Fibroblast of pulmonary artery (primary cell): ENCODE results near the gene WNT3.

Experiments used
- DNase-seq: peaks from one replicate; pipeline ENCODE4 v3.0.0-alpha.2; 2010; ENCODE audit warnings: low read depth
- H3K4me3 ChIP-seq: replicated peaks from 2 replicates; pipeline ENCODE4 v1.5.1; 2011; ENCODE audit warnings: low read depth, mild to moderate bottlenecking, control low read depth, low read length, moderate library complexity
- CTCF ChIP-seq: IDR thresholded peaks from 2 replicates; pipeline ENCODE4 v1.5.1; 2011; ENCODE audit warnings: mild to moderate bottlenecking, control low read depth, low read length, inconsistent platforms; ENCODE audit errors: missing control alignments

WNT3 gene

DNA sequence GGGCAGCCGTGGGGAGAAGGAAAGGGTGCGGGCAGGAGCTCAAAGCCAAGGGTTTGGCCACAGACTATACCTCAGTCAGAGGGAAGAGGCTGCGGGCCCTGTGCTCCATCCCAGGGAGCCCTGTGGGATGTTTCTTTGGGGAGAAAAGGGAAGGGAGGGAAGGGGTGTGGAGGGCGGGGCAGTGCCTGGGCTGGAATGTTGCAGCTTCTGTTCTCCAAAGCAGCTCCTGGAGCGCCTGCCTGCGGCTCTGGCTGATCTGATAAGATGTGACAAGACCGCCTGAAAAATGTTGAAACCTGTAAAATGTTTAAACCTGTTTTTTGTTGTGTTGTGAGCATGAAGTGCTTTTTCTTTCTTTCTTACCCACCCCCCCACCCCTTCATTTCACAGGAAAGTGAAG lies 32.8 kb downstream of the WNT3 start:
- TF ChIP-seq CTCF: no peak
- DNase-seq: no peak
- no peak overlapping the region for H3K4me3 ChIP-seq

DNA sequence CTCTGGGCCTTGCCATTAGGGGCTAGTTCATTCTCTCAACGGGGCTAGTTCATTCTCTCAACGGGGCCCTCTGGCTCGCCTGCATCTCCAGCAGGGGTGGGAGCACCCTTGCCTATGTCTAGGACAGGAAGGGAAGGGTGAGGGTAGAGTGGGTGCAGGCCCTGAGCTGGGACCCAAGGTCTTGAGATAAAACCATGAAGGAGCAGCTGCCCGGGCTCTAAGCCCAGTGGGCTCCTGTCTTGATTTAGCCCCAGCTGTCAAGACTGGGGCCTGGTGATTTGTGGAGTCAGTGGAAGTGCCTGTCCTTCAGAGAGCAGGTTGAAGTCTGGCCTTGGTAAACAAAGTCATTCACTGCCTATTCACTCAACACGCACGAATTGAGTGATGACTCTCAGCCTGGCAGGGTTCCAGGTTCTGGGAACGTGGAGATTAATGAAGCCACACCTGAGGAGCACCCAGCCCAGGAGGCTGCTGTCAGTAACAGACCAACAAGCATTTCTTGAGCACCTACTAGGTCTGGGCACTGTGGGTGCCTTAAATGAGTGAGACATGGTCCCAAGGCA lies 35.4 kb downstream of the WNT3 start:
- no peak for DNase-seq
- TF ChIP-seq CTCF: no peak
- H3K4me3 ChIP-seq: no peak overlapping the region

DNA sequence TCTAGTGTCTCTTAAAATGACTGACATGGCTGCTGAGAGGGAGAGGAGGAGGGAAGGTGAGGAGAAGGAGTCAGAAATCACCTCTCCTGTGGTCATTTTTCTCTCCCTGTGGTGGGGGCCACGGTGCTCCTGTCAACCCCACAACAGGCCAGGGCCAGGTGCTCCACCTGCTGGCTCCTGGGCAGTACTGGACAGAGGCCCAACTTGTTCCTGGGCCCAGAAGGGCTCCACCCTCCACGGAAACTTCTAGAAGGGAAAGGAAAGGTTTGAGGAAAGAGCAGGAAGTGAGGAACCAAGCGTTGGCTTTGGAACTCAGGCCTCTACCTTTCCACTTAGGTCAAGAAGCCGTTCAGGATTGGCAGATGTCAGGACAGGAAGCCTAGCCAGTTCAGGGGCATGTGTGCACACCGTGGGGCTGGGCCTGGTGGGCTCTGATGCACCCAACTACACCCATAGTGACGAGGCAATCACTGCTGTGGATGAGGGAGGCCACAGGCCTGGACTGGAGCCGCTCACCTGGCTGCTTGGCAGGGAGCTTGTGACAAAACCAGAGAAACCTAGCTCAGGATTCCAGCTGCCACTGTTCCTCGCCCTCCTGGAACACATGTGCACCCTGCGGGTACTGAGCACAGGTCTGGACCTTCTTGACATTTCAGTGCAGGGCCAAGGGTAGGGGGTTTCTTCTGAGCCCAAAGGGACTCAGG lies 36.1 kb downstream of the WNT3 start:
- TF ChIP-seq CTCF: peak; percentile 68
- no peak overlapping the region for H3K4me3 ChIP-seq
- DNase-seq: peak; percentile 46

GRCh38 chr17:46780003-46780373 lies 38.5 kb downstream of the WNT3 start:
- H3K4me3 ChIP-seq: no peak overlapping the region
- DNase-seq: no peak
- no peak for TF ChIP-seq CTCF

- no peak for DNase-seq
- no peak for TF ChIP-seq CTCF
- no peak overlapping the region for H3K4me3 ChIP-seq
Observed at GRCh38 chr17:46777943-46778915, 40.3 kb downstream of the WNT3 start.

DNA sequence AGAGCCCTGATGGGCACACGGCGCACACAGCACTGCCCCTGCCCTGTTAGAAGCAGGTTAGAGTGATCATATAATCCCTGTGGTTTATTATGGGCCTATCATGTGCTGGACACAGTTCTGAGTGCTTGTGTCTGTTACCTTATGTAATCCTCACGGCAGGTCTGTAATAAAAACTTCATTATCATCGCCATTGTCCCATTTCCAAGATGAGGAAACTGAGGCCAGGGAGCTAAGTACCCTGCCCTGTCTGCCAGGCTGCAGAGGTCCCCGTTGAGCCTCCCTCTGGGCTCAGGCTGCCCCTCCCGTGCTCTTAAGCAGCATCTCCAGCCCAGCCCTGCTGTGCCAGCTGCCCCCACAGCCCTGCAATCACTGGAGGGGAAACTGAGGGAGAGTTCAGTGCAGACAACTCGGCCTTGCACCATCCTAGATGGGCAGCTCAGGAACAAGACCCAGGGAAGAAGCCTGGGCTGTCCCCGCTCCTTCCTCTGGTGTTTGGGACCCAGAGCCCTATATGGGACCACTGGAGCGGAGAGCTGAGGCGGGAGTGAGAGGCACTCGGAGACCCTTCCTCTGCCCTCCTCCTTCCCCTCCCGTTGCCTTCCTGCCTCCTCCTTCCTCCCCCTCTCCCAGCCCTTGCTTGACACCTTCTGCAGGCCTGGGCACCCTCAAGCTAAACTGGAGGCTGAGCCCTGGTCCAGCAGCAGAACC lies 42.0 kb downstream of the WNT3 start:
- DNase-seq: no peak
- no peak overlapping the region for H3K4me3 ChIP-seq
- no peak for TF ChIP-seq CTCF
